ENCODE results near the gene ZNF230.
A peak's percentile ranks its signal among the peaks of the same experiment; 100 is the strongest.

The ZNF230 gene

DNA sequence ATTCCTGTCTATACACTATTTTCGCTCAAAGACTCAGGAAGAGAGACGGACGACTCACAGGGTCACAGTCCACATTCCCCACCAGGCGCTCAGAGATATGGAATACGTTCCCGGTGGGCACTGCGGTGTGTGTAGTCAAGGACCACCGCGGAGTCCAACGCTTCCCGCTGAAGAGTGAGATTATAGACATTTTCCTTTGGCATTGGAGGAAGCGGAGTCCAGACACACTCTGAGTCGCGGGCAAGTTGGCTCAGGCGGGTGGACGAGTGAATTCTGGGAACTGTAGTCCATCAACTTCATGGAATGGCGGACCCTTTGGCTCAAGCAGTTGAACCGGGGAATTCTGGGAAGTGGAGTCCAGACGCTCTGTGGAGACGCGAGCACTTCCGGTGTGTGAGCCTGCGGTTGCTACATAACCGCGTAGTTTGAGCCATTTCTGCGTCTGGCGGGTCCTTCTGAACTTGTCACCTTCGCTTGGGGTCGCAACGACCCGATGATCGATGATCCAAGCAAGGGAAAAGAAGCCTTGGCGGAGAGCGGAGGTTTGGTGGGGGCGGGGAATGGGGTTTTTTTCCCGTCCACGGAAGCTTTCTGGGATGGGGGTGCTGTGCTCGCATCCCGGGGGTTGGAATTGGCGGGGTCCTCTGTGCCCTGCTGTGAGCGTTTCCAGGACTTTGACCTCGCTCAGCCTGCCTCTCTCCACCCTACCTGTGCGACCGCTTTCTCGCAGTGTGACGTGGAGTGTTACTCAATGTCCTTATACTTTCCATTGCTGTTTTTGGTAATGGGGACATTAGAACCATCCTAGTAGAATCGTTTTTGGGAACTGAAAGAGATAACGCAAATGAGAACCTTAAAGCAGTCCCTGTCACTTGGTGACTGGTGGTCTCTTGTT lies at the start of gene ZNF230:
ZNF230 (plus strand) TSS at position 392 of the 895 bp plus-strand sequence. CDS start 4,122 bp downstream, outside the sequence.
- DNase-seq (ENCODE audit: low spot score): peak; percentile 99

DNA sequence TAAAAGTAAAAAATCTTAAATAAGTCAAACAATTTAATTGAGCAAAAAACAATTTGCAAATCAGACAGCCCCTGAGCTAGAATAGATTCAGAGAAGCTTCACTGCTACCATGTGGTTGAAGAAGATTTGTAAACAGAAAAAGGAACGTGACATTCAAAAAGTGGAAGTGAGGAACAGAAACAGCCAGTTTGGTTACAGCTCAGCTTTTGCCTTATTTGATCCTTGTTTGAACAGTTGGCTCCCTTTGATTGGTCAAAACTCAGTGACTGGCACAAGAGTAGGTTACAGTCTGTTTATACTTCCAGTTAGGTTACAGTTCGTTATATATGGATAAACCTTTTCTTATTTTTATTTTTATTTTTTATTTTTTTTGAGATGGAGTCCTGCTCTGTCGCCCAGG lies 45.9 kb upstream of the ZNF230 start:
- no peak for DNase-seq (ENCODE audit: low spot score)

DNA sequence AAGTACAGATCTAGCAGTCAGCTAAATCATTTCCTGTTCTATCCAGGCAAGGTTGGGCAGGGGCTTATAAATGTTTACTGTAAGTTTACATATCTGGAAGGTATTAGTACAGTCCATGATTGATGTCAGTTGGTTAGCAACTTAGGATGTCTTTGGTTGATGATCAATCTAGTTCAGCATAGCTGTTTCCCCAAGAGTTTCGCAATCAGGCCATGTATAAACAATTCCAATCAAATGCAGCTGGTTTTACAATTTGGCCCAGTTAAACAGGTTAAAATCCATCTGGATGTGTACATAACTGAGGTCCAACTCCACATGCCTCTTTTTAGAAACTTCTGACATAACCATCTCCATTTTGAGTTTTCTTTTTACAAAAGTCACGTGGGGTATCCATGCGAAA lies 44.9 kb upstream of the ZNF230 start:
- DNase-seq (ENCODE audit: low spot score): no peak

DNA sequence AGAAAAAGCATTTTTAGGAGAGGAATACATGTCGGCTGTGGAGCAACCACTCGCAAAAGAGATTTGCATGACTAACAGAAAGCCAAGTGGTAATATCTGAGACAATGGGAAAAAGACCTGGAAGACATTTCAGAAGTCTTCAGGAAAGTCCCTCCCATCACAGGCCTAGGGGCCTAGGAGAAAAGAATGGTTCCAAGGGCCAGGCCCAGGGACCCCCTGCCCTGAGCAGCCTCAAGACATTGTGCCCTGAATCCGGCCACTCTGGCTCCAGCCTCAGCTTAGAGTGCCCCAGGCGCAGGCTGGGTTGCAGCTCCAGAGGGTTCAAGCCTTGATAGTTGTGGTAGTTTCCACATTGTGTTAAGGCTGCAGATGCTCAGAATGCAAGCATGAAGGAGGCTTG lies 42.3 kb upstream of the ZNF230 start:
- DNase-seq (ENCODE audit: low spot score): no peak

DNA sequence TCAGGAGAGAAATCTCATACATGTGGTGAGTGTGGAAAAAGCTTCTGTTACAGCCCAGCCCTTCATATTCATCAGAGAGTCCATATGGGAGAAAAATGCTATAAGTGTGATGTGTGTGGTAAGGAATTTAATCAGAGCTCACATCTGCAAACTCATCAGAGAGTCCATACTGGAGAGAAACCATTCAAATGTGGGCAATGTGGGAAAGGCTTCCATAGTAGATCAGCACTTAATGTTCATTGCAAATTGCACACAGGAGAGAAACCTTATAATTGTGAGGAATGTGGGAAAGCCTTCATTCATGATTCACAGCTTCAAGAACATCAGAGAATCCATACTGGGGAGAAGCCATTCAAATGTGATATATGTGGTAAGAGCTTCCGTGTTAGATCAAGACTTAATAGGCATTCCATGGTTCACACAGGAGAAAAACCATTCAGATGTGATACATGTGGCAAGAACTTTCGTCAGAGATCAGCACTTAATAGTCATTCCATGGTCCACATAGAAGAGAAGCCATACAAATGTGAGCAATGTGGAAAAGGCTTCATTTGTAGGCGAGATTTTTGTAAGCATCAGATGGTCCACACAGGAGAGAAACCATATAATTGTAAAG lies 36.6 kb upstream of the ZNF230 start:
- DNase-seq (ENCODE audit: low spot score): no peak

DNA sequence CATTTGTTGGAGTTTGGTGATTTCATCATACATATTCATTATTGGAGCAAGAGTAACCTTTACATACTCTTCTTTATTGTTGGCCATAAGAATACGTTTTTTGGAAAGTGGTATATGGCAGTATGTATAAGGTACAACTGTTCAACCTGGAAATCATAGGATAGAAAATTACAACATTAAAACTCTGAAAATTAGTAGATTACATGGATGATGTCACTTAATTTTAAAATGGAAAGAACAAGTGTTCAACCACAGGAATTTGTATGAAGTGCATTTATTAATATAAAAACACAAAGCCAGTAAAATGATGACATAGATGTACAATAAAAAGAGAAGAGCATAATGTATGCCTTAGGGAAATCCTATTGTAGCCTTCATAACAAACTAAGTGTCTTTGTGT lies 26.0 kb upstream of the ZNF230 start:
- no peak for DNase-seq (ENCODE audit: low spot score)

DNA sequence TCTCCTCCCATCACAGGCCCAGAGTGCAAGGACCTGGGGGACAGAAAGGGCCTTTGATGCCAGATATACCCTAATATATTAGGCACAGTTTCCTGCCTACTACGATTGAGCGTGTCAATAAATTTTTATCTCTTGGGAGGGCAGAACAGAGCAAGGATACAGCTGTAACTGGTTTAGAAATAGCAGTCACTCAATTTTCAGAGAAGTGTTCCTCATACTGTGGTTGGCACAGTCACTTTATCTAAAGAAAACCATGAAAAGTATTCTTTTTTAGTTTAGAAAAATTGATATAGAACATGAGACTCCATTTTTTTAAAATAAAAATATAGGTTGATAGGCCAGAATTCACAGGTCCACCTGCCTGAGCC lies 19.2 kb upstream of the ZNF230 start:
- DNase-seq (ENCODE audit: low spot score): no peak

DNA sequence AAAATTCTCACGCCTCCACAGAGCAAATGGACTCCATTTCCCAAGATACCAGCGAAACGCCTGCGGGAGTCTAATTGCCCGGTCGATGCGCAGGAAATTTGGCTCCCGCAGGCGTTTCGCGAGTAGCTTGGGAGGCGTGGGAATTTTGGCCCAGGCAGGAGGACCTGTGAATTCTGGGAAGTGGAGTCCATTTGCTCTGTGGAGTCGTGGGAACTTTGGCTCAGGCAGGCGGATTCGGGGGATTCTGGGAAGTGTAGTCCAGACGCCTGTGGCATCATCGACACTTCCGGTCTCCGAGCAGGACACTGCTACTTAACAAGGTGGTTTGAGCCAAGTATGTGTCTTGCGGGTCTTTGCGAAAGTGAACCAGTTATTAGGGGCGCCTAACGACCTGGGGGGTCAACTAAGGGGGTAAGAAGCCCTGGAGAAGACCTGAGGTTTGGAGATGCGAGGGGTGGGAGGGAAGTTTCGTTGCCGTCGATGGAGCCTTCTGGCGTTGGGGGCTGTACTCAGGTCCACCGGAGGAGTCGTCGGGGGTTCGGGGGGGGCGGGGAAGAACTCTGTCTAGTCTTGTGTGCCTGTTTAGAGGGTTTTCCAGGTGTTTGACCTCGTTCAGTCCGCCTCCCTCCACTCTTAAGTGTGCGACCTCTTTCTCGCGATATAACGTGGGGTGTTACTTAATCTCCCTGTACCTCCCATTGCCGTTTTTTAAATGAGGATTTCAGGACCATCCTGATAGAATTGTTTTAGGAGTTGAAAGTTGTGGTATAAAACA lies 18.7 kb upstream of the ZNF230 start, which contains the start of gene ZNF155:
ZNF155 (plus strand) TSS at position 277 of the 775 bp plus-strand sequence. CDS start 4,356 bp downstream, outside the sequence.
- DNase-seq (ENCODE audit: low spot score): peak; percentile 99

DNA sequence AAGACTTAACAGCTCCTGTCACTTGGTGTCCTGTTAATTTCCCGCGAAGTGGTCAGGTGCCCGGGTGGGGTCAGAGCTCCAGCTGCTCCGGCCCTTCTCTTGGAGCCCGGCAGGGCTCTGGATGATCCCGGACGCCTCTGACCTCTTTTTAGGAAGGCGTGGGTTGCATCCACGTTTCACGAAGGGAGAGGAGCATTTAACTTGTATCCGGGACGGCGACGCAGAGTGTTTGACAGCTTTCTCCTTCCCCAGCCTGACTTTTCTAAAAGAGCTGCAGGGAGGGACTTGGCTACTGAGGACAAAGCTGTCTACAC lies 18.1 kb upstream of the ZNF230 start:
- DNase-seq (ENCODE audit: low spot score): no peak

DNA sequence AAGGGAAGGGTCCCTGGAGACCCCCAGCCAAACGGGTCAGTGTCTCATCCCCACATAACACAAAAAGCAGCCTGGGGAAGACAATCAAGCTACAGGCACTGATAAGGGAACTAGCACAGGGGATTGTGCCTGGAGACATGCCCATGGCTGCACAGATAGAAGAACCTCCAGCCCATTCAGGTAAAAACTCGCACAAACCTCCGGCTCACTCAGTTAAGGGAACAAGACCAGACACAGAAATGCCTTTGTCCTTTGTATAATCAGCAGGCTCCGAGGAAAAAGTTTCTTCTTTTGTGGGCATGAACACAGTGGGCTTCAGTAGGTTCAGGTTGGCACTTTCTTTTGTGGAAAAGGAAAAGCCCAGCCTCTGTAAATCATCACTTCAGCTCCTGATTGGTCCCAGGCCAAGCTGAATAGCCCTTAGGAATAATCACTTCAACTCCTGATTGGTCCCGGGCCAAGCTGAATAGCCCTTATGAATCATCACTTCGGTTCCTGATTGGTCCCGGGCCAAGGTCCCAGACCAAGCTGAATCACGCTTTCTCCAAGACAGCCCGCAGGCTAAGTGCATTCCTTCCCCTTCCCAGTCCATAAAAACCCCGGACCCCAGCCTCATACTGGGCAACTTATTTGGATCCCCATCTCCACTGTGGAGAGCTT lies 5.0 kb upstream of the ZNF230 start:
- DNase-seq (ENCODE audit: low spot score): no peak

DNA sequence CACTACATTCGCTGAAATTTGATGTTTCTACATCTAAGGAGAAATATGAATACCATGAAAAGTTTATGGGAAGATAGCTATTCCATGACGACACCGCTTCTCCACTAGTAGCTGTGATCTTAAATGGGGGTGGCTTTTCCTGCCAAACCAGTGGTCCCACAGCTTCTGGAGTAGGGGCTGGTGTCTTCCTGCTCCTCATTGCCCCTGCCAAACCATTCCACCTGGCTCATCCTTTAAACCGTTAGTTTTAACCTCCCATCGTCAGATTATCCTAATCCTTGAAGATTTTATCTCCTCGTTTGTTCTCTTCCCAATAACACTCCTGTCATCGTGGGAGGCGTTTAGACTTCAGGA lies 568 bp upstream of the ZNF230 start:
- no peak for DNase-seq (ENCODE audit: low spot score)

DNA sequence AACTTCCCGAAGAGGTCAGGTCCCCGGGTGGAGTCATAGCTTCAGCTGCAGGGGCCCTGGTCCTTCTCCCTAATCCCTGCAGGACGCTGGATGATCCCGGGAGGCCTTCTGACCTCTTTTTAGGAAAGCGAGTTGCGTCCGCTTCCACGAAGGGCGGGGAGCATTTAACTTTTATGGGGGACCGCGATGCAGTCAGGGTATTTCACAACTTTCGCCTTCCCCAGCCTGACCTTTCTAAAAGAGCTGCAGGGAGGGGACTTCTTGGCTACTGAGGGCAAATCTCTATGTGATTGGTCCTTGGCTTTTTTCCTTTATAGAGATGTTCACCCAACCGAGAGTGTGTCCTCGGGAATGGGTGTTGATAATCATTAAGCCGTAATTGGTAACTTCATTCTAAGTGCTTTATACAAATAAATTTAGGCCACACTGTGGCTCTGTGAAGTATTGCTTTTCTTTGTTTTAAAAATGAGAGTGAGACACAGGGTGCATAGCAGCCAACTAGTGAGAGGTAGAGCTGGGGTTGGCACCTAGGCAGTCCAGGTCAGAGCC lies 778 bp downstream of the ZNF230 start:
- DNase-seq (ENCODE audit: low spot score): no peak

DNA sequence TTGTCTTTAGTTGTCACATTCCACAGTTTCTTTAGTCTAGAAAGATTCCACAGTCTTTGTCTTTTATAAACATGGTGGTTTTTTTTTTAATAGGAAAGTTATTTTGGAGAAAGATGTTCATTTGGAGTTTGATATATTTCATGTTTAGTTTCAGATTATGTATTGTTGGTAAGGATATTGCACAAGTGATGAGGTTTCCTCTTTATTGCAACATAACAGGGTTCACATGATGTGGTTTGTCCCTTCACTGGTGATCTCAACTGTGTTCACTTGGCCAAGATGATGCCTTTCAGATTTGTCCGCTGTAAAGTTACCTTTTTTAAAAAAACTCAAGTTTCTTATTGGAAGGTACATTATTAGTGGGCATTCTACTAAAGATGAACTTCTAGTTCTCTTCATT lies 3.2 kb downstream of the ZNF230 start:
- DNase-seq (ENCODE audit: low spot score): no peak

DNA sequence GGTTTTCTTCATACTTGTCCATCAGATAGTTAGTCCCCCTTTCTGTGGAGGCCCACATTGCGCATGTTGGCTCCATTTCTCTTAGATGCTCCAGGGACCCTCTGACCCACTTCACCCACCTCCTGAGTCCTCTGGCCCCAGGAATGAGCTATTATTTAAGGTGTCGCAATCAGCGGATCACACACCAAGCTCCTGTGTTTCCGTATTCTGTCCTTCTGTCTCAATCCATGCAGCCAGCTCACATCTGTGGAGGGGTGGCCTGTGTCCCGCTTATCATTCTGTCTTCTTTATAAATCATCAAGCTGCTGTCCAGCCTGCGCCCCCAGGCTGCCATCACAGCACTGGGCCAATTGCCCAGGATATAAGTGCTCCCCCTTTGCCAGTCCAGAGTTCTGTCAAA lies 4.7 kb downstream of the ZNF230 start:
- DNase-seq (ENCODE audit: low spot score): no peak

DNA sequence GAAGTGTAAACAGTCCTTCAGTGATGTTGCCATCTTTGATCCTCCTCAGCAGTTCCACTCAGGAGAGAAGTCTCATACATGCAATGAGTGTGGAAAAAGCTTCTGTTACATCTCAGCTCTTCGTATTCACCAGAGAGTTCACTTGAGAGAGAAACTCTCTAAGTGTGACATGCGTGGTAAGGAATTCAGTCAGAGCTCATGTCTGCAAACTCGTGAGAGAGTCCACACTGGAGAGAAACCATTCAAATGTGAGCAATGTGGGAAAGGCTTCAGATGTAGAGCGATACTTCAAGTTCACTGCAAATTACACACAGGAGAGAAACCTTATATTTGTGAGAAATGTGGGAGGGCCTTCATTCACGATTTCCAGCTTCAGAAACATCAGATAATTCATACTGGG lies 7.7 kb downstream of the ZNF230 start:
- DNase-seq (ENCODE audit: low spot score): no peak

DNA sequence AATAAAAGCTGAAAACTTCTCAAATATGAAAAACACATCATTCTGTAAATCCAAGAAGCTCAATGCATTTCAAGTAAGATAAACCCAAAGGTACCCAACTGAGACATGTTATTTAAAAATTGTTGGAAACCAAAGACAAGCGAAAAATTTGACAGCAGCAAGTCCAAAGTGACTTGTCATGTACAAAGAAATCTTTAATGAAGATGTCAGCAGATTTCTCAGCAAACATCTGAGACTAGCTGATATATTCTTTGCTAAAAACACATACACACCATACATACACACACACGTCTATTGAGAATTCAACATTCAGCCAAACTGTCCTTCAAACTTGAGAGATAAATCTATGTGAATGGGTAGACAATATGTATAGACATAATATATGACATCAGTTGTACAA lies 16.7 kb downstream of the ZNF230 start:
- no peak for DNase-seq (ENCODE audit: low spot score)

DNA sequence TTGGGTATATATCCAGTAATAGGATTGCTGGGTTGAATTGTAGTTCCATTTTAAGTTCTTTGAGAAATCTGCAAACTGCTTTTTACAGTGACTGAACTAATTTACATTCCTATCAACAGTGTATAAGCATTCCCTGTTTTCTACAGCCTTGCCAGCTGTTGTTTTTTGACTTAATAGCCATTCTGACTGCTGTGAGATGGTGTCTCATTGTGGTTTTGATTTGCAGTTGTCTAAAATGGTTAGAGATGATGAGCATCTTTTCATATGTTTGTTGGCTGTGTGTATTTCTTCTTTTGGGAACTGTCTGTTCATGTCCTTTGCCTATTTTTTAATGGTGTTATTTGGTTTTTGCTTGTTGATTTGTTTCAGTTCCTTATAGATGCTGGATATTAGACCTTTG lies 18.5 kb downstream of the ZNF230 start:
- DNase-seq (ENCODE audit: low spot score): no peak

DNA sequence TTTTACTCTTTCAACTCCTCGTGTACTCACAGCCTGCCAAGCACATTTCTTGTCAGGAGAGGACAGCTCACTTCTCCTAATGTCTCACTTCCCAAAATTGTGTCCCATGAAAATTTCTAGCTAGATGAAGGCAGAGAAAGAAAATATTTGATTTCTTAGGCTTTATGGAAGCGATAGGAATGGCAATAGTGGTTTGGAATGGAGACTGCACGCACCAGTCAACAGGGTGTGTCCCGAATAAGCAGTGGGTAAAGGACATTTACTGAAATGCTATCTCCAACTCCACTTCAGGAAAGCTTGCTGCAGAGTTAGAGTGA lies 22.1 kb downstream of the ZNF230 start:
- DNase-seq (ENCODE audit: low spot score): no peak

DNA sequence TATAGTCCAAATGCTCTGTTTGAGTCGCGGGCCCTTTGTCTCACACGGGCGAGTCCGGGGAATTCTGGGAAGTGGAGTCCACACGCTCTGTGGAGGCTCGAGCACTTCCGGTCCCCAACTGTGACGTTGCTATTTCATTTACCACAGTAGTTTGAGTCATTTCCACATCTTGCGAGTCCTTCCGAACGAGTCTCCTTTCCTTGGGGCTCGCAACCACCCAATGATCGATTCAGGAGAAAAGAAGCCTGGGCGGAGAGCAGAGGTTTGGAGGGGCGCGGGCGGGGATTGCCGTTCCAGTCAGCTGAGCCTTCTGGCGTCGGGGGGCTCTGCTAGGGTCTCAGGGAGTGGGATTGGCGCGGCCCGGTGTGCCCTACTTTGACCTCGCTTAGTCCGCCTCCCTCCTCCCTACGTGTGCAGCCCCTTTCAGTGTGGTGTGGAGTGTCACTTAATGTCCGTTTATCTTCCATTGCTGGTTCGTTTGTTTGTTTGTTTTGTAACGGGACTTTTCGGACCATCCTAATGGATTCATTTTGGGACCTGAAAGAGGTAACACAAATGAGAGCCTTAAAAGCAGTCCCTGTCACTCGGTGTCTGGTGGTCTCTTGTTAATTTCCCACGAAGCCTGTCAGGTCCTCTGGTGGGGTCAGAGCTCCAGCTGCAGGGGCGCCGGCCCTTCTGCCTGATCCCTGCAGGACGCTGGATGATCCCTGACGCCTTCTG lies 22.6 kb downstream of the ZNF230 start, which contains the start of gene ZNF222:
ZNF222 (plus strand) TSS at position 163 of the 720 bp plus-strand sequence; CDS start at position 221, 58 bp downstream.
- peak; percentile 92 for DNase-seq (ENCODE audit: low spot score)

DNA sequence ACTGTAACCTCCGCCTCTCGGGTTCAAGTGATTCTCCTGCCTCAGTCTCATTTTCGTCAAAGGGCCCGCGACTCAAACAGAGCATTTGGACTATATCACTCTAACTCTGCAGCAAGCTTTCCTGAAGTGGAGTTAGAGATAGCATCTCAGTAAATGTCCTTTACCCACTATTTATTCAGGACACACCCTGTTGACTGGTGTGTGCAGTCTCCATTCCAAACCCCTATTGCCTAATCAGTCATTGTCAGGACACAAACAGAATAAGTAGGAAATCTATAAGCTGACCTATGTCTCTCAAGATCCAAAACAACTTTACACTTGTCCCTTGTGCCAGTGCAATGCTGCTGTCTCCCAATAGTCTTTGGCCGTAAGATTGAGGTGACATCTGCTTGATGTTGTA lies 23.9 kb downstream of the ZNF230 start:
- DNase-seq (ENCODE audit: low spot score): no peak

DNA sequence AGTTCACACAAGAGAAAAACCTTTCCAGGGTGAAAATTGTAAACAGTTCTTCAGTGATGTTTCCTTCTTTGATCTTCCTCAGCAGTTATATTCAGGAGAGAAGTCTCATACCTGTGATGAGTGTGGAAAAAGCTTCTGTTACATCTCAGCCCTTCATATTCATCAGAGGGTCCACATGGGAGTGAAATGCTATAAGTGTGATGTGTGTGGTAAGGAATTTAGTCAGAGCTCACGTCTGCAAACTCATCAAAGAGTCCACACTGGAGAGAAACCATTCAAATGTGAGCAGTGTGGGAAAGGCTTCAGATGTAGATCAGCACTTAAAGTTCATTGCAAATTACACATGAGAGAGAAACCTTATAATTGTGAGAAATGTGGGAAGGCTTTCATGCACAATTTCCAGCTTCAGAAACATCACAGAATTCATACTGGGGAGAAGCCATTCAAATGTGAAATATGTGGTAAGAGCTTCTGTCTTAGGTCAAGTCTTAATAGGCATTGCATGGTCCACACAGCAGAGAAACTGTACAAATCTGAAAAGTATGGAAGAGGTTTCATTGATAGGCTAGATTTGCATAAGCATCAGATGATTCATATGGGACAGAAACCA lies 29.3 kb downstream of the ZNF230 start:
- DNase-seq (ENCODE audit: low spot score): no peak

Data from Ammon's horn (tissue), 1 donor.